Fibroblast of skin of left biceps (primary cell): ENCODE results near the gene AQP1.

Experiments used
- DNase-seq, 2 experiments: peaks; one replicate each; pipeline ENCODE4 v3.0.0-alpha.2; 2013; ENCODE audit warnings: low read depth in 2 of 2

Gene AQP1

GRCh38 chr7:30935569-30935877, 23.9 kb downstream of the AQP1 start:
- no peak for DNase-seq

DNA sequence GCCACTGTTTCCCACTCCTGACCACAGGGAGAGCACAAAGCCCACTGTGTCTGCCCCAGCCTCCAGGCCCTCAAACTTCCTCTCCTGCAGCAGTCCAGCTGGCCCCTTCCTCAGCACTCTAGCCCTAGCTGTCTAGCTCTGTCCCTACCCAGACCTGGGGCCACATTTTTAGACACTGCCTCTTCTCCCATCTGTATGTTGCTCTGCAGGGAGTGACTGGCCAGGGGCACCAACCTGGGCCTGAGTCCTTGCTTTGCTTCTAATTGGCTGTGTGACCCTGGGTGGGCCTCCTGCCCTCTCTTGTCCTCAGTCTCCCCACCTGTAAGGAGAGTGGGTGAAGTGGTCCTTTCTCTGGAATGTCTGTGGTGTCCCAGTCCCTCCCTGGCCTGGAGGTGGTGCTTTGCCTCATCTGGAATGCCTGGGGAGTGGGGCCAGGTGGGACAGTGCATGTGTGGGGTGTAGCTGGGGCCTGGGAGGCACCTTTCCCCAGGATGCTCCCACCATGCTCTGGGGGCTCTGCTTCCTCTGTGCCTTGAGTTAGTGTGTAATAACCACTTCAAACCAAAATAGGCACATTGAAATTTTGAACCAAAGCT, 25.1 kb downstream of the AQP1 start:
- DNase-seq: no peak

GRCh38 chr7:30937416-30937815, 25.8 kb downstream of the AQP1 start:
- DNase-seq: no peak

DNA sequence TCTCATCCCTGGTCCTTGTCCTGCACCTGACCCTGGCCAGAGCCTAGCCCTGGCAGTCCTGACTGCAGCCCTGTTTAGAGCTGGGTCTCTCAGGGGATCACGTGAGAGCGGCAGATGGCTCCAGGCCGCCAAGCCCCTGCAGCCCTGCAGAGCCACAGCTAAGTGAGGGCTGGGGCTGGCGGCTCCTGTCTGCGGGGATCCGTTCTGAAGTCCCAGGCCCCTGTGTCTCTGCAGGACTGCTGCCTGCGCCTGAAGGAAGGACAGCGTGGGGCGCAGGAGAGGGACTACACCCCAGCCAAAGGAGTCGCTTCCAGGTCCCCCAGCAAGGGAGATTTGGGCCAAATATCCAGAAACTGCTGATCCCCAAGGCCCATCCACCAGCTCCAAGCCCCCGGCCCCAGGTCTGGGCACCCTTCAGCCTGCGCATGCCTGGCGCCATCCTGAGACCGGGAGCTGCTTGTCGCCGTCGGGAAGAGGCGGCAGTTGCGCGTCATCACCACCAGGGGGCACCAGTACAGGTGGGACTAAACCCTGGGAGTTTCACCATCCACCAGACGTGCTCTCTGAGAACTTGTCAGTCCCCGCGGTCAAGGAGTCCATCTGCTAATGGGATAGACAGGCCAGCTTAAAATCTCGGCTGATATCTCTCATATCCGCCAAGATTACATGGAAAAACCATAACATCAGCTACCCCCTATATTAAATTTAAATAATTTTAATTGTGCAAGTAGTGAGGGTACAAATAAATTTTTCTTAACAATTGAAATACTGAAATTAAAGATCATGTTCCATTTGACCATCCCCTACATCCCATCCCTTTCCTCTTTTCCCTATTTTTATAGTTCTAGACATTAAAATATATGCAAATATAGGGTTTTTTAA, 27.0 kb downstream of the AQP1 start:
- DNase-seq: no peak

DNA sequence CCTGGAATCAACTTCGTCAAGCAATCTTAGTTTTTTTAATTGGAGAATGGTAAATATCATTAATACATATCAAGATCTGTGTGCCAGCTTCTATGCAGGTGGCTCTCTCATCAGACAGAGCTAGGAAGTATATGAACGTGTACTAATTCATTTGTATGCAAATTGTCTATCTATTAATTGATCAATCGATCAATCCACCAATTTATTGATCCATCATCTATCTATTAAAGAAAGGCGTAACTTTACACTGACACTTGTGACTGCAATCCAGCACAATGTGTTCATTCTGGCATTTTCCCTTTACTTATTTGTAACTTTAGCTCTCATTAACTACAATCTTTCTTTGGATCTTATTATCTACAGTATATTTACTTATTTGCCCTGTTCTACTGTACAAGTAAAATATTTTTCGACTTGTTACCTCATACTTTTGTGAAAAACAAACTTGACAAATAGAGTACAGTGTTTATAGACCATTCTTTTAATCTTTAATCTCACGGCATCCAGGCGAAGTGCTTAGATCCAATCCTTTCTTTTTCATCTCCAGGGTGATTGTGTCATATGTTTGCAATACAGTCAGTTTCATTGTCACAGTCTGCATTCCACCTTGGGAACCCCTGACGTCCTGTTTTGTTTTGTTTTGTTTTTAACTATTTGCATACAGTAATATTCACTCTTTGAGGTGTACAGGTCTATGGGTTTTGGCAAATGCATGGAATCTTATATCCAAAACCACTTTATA, 30.1 kb downstream of the AQP1 start:
- DNase-seq: no peak

DNA sequence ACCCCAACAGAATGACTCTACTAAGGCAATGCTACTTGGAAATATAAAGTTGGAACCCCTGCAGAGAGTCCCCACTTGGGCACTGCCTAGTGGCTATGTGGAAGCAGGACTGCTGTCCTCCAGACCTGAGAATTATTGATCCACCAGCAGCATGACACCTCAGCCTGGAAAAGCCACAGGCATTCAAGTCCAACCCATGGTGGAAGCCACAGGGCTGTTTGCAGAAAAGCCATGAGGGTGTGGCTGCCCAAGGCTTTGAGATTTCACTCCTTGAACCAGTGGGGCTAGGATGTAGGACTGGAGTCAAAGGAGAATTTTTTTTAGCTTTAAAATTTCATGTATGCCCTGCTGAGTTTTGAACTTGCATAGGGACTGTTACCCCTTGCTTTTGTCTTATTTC, 38.5 kb downstream of the AQP1 start:
- no peak for DNase-seq

DNA sequence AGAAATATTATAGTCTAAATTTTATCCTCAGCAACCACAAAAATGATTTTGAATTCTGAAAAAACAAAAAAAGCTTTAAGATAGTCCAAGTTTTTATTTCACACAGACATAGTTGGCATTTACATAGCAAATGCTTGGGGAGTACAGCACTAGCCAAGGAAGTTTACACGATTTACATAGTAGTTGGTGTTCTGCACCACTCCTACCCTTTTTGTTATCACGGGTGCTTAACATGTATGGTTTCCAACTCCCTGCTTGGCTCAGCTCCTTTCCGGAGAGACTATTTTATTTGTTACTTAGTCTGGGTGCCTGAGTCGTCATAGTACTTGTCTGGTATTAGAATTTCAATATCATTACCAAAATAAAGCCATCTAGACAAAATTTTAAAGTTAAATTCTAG, 43.3 kb downstream of the AQP1 start:
- no peak for DNase-seq

DNA sequence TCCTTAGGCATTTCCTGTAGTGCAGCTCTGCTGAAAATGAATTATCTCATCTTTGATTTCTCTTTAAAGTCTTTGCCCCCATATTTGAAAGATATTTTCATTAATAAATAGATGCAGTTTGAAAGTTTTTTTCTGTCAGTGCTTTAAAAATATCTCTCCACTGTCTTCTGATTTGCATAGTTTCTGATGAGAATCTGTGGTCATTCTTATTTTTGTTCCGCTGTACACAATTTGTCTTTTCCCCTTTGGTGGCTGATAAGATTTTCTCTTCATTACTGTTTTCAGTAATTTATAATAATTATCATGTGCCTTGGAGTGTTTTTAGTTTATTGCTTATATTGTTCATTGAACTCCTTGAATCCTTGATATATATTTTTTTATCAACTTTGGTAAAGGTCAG, 45.1 kb downstream of the AQP1 start:
- DNase-seq: no peak

- no peak for DNase-seq
Measured at GRCh38 chr7:30963842-30964241, 52.2 kb downstream of the AQP1 start, which contains the start of gene GHRHR. Gene GHRHR, plus strand, starts transcription at chr7:30963953. Its CDS starts 116 bp downstream, at chr7:30964069.

DNA sequence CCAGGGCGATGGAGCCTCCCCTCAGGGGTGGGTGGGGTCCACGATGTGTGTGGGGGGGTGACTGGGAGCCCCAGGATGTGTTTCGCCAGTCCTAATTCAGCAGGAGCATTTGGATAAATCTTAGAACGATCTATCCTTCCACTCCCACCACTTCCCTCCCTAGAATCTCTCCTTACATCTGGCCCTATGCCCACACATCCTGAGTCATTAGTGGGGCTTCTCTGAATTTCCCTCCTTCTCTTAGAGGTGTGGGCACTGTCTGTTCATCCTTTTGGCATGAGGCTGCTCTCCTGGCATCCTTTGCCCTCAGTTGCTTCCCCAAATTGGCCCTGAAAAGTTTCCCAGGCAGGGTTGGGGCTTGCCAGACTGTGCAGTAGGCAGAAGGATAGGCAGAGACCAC, 53.7 kb downstream of the AQP1 start:
- DNase-seq: no peak

DNA sequence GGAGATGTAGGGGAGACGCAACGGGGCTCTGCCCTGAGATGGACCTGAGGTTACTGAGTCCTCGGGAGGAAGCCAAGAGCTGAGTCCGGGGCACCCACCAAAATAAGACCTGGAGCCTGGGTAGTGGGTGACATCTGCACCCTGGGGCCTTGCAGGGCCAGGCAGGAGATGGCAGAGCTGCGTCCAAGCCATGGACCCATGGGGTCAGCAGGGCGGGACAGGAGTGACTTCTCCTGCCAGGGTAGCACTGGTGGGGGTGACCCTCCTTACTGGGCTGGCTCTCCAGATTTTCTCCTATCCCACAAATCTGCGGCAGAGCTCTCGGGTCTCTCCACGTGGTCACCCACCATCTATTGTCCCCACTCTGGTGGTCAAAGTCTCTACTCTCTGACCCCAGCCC, 54.2 kb downstream of the AQP1 start:
- DNase-seq: no peak

- no peak for DNase-seq
Measured at GRCh38 chr7:30968294-30968693, 56.6 kb downstream of the AQP1 start.

- DNase-seq: no peak
Measured at GRCh38 chr7:30968747-30969603, 57.3 kb downstream of the AQP1 start.

DNA sequence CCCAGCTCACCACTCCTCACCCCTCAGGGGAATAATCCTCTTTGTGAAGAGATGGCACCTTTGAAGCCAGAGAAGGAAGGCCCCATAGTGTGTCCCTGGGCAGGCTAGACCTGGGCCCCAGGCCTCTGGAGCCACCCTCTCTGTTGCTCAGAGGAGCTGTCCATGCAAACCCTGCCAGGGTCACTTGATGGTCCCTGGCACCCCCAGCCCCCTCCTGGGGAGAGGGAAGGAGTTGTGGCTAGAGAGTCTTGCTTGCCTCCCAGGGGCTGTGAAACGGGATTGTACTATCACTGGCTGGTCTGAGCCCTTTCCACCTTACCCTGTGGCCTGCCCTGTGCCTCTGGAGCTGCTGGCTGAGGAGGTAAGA, 57.9 kb downstream of the AQP1 start:
- DNase-seq: no peak

- DNase-seq: no peak
Measured at GRCh38 chr7:30970074-30970473, 58.4 kb downstream of the AQP1 start.

DNA sequence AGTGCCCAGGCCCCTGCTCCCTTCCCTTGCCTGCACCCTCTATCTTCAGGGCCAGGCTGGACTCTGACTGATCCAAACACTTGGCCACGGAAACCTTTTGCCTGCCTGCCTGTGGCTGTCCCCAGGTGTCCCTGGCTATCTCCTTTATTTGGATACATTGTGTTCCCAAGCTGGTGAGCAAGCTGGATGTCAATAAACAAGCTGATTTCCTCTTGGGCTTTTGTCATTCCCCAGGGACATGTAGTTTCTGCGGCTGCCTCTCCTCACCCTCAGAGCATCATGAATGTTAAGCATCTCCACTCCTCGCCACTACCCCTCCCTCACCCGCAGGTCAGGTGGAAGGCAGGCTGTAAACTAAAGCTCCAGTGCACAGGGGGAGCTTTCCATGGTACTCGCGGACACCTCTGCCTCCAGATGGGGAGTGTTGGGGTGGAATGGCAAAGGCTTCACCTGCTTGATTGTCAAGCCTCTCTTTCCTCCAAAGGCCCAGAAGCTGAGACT, 59.0 kb downstream of the AQP1 start:
- no peak for DNase-seq

- no peak for DNase-seq
Measured at GRCh38 chr7:30971440-30971839, 59.8 kb downstream of the AQP1 start.

- no peak for DNase-seq
Measured at GRCh38 chr7:30971840-30972563, 60.3 kb downstream of the AQP1 start.

GRCh38 chr7:30973292-30973691, 61.6 kb downstream of the AQP1 start:
- no peak for DNase-seq

DNA sequence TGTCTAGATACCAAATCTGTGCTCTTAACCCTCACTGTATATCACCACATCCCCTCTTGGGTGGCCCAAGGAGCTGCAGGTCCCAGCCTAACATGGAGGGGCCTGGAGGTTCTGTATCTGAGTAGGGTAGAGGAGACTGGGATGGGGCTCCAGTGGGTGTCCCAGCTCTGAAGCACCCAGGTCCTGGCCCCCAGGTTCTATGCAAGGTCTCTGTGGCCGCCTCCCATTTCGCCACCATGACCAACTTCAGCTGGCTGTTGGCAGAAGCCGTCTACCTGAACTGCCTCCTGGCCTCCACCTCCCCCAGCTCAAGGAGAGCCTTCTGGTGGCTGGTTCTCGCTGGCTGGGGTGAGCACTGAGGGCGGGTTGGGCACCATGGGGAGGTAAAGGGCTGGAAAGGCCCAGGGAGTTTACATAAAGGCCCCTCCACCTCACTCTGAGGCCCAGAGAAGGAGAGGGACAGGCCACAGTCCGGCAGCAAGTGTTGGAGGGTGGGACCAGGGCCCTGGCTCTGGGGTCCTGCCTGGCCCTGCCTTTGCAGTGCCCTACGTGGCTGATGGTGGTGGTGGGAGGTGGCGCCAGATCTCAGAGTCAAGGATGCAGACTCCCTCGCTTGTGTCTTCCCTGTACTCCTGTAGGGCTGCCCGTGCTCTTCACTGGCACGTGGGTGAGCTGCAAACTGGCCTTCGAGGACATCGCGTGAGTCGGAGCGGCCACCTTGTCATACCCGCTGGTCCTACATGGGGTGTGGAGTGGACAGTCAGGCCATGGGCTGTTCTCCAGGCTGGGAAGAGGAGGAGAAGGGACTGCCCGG, 62.3 kb downstream of the AQP1 start:
- no peak for DNase-seq
